Liver (tissue), 9 donors: ENCODE data around the gene CMTM7. TPM values are rescaled to one million over a fixed set of nuclear protein-coding genes. Genes with fewer than 3 reads are reported as not detected.
"Not testable (repeated sequence)": the region's sequence is repeated elsewhere in the genome, so short reads cannot be mapped to it uniquely, and the experiment has no call there.

Experiments used
- DNase-seq: peaks from one replicate; pipeline ENCODE4 v3.0.0-alpha.2; 2017; ENCODE audit warnings: low spot score
- H3K27ac ChIP-seq, 2 donors: one replicate each; pipeline ENCODE4 v1.7.0; 2013; ENCODE audit warnings: inconsistent platforms in 2 of 2, low read length in 2 of 2, control low read depth in 1 of 2, low read depth in 1 of 2, mild to moderate bottlenecking in 1 of 2
- H3K27me3 ChIP-seq, 4 donors: one replicate each; pipeline versions ENCODE4 v1.6.1 to v1.7.0; 2013; ENCODE audit warnings: low read length in 3 of 4, inconsistent platforms in 1 of 4, mild to moderate bottlenecking in 1 of 4, moderate library complexity in 1 of 4; ENCODE audit not compliant: control insufficient read depth in 4 of 4, insufficient read depth in 4 of 4
- H3K36me3 ChIP-seq, 4 donors: one replicate each; pipeline versions ENCODE4 v1.6.1 to v1.7.0; 2013; ENCODE audit warnings: low read length in 3 of 4, mild to moderate bottlenecking in 3 of 4, low read depth in 1 of 4, moderate library complexity in 1 of 4; ENCODE audit not compliant: control insufficient read depth in 4 of 4, insufficient read depth in 3 of 4
- H3K4me1 ChIP-seq, 4 donors: one replicate each; pipeline versions ENCODE4 v1.6.1 to v1.7.0; 2013; ENCODE audit warnings: low read length in 3 of 4, mild to moderate bottlenecking in 3 of 4, moderate library complexity in 1 of 4; ENCODE audit not compliant: control insufficient read depth in 4 of 4, insufficient read depth in 4 of 4
- H3K4me3 ChIP-seq, 3 donors: one replicate each; pipeline versions ENCODE4 v1.6.1 to v1.7.0; 2013; ENCODE audit warnings: low read length in 3 of 3, control low read depth in 1 of 3, low read depth in 1 of 3, mild to moderate bottlenecking in 1 of 3
- H3K9ac ChIP-seq, 2 donors: one replicate each; pipeline ENCODE4 v1.7.0; 2013; ENCODE audit warnings: low read length in 2 of 2, mild to moderate bottlenecking in 2 of 2, moderate library complexity in 2 of 2, control low read depth in 1 of 2, low read depth in 1 of 2
- H3K9me3 ChIP-seq, 4 donors: one replicate each; pipeline versions ENCODE4 v1.6.1 to v1.7.0; 2013; ENCODE audit warnings: low read length in 3 of 4; ENCODE audit not compliant: control insufficient read depth in 4 of 4
- EGR1 ChIP-seq, 2 donors: IDR thresholded peaks; 2 replicates each; pipeline ENCODE4 v1.6.1; 2016 to 2018; ENCODE audit warnings: antibody characterized with exemption in 2 of 2, low read depth in 2 of 2
- FOXA1 ChIP-seq: IDR thresholded peaks from 2 replicates; pipeline ENCODE4 v1.6.1; 2016; ENCODE audit warnings: antibody characterized with exemption
- FOXA2 ChIP-seq: IDR thresholded peaks from 2 replicates; pipeline ENCODE4 v1.6.1; 2016; ENCODE audit warnings: antibody characterized with exemption
- HNF4A ChIP-seq, 2 donors: conservative IDR thresholded peaks; 2 replicates each; pipeline ENCODE4 v1.6.1; 2016; ENCODE audit warnings: antibody characterized with exemption in 2 of 2, mild to moderate bottlenecking in 2 of 2
- HNF4G ChIP-seq: IDR thresholded peaks from 2 replicates; pipeline ENCODE4 v1.6.1; 2016; ENCODE audit warnings: antibody characterized with exemption
- JUND ChIP-seq, 2 donors: IDR thresholded peaks; 2 replicates each; pipeline ENCODE4 v1.6.1; 2016; ENCODE audit warnings: antibody characterized with exemption in 2 of 2
- RAD21 ChIP-seq, 2 donors: IDR thresholded peaks; 2 replicates each; pipeline ENCODE4 v1.6.1; 2016; ENCODE audit warnings: antibody characterized with exemption in 2 of 2, mild to moderate bottlenecking in 2 of 2
- RXRA ChIP-seq, 2 donors: IDR thresholded peaks; 2 replicates each; pipeline ENCODE4 v1.6.1; 2017 to 2018; ENCODE audit warnings: antibody characterized with exemption in 2 of 2, mild to moderate bottlenecking in 1 of 2
- TAF1 ChIP-seq: conservative IDR thresholded peaks from 2 replicates; pipeline ENCODE4 v1.6.1; 2016; ENCODE audit warnings: antibody characterized with exemption, mild to moderate bottlenecking
- YY1 ChIP-seq: IDR thresholded peaks from 2 replicates; pipeline ENCODE4 v1.6.1; 2016; ENCODE audit warnings: antibody characterized with exemption, mild to moderate bottlenecking
- WGBS: extraction: QIAGEN DNeasy Blood & Tissue Kit; methylation state at CpG from one replicate; pipeline ENCODE4 v1.1.7; 2013; 5-methylcytosine and 5-hydroxymethylcytosine counted together
- polyA plus RNA-seq, 2 donors: library from polyadenylated mRNA; stranded (reverse) in 1 of 2; unstranded in 1 of 2; fragments of 200-250 nt in 1 of 2; fragments of >200 nt in 1 of 2; fragmentation: Nextera tagmentation in 1 of 2; extraction: Ambion mirVana in 1 of 2; gene quantifications; one replicate each; pipeline versions ENCODE4 v1.2.1 to v1.2.3, GENCODE V29; 2013 to 2015
- total RNA-seq, 2 donors: library from RNA; depleted of rRNA; stranded (reverse); fragments of >200 nt; gene quantifications; one replicate each; pipeline ENCODE4 v1.2.3, GENCODE V29; 2014
- TF ChIP-seq, protein P1 (sequence below): IDR thresholded peaks from 2 replicates; pipeline ENCODE4 v1.6.1; 2016; ENCODE audit warnings: antibody characterized with exemption
- TF ChIP-seq, protein P2 (sequence below): IDR thresholded peaks from 2 replicates; pipeline ENCODE4 v1.6.1; 2016; ENCODE audit warnings: antibody characterized with exemption
- TF ChIP-seq, protein P3 (sequence below): IDR thresholded peaks from 2 replicates; pipeline ENCODE4 v1.6.1; 2016; ENCODE audit warnings: antibody characterized with exemption
- TF ChIP-seq, protein P4 (sequence below): IDR thresholded peaks from 2 replicates; pipeline ENCODE4 v1.6.1; 2016; ENCODE audit warnings: antibody characterized with exemption, mild to moderate bottlenecking
- donor health status: healthy.
- donor health status: healthy.
- donor health status: healthy.
- donor health status: healthy.
- donor health status: healthy.

CMTM7 gene
- total and polyA plus RNA-seq, 4 donors, result 3.6 to 20.3 (median 4.1) TPM

DNA sequence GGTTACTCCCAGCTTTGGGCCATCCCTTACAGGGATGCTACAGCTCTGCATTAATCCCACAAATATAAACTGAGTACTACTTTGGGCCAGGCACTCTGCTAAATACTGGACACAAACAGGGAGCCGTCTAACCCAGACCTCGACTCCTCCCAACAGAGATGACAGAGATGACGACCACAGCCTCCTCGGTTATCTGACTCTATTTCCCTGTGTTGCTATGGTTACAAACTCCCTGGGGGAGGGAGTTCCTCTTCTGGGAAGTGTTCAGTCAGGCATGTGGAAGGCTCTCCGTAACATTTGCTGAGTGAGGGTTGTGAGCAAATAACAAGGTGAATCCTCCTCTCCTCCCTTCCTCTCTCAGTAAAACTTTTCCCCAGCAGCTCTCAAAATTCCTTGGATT lies 6.7 kb upstream of the CMTM7 start:
- Histone ChIP-seq H3K4me1 (no peaks in the 10 kb centered on the region), H3K4me3 (no peak overlapping the region), H3K27me3 (no peaks in the 10 kb centered on the region), H3K27ac (no peak overlapping the region), H3K9me3 (no peaks in the 10 kb centered on the region), H3K36me3 (no peaks in the 10 kb centered on the region), H3K9ac (no peak overlapping the region)
- TF ChIP-seq, protein P1, sequence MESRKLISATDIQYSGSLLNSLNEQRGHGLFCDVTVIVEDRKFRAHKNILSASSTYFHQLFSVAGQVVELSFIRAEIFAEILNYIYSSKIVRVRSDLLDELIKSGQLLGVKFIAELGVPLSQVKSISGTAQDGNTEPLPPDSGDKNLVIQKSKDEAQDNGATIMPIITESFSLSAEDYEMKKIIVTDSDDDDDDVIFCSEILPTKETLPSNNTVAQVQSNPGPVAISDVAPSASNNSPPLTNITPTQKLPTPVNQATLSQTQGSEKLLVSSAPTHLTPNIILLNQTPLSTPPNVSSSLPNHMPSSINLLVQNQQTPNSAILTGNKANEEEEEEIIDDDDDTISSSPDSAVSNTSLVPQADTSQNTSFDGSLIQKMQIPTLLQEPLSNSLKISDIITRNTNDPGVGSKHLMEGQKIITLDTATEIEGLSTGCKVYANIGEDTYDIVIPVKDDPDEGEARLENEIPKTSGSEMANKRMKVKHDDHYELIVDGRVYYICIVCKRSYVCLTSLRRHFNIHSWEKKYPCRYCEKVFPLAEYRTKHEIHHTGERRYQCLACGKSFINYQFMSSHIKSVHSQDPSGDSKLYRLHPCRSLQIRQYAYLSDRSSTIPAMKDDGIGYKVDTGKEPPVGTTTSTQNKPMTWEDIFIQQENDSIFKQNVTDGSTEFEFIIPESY, result no peak
- TF ChIP-seq, protein P2, sequence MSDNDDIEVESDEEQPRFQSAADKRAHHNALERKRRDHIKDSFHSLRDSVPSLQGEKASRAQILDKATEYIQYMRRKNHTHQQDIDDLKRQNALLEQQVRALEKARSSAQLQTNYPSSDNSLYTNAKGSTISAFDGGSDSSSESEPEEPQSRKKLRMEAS, result no peak
- no peak for TF ChIP-seq YY1
- TF ChIP-seq HNF4A (conservative IDR thresholded peaks at IDR 0.05), result no peak
- TF ChIP-seq, protein P3, sequence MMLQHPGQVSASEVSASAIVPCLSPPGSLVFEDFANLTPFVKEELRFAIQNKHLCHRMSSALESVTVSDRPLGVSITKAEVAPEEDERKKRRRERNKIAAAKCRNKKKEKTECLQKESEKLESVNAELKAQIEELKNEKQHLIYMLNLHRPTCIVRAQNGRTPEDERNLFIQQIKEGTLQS, result no peak
- no peak for TF ChIP-seq RXRA (IDR thresholded peaks at IDR 0.05)
- no peak for TF ChIP-seq JUND (IDR thresholded peaks at IDR 0.05)
- TF ChIP-seq EGR1 (IDR thresholded peaks at IDR 0.05; ENCODE audit: low read depth in 2 of 2), result no peak
- TF ChIP-seq RAD21 (IDR thresholded peaks at IDR 0.05), result no peak
- no peak for TF ChIP-seq FOXA1
- no peak for DNase-seq
- WGBS, result 30% methylated on average over 5 of the region's 5 CpGs

DNA sequence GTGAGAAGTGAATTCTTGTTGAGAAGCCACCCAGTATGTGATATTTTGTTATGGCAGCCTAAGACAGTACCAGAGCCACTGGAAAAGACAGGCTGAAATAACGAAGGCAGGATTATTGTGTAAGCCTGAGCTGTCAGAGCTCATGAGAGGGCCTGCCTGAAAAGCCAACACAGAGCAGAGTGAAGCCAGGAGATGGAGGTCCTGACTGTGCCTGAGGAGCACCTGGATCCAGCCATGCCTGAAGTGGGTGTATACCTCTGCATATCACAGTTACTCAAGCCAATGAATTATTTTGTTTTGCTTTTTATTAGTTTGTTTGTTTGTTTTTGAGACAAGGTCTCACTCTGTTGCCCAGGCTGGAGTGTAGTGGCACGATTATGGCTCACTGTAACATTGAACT lies 4.1 kb upstream of the CMTM7 start:
- no peaks in the 10 kb centered on the region for H3K9me3 ChIP-seq
- 92% methylated on average over 2 of the region's 2 CpGs for WGBS
- H3K4me1 ChIP-seq, result peaks cover 0 to 9% (median 2%) of the 10 kb centered on the region in 4 donors
- no peak for DNase-seq
- no peaks in the 10 kb centered on the region for H3K27me3 ChIP-seq
- no peak overlapping the region for H3K4me3 ChIP-seq
- H3K36me3 ChIP-seq, result no peaks in the 10 kb centered on the region
- no peak for TF ChIP-seq FOXA1
- no peak for TF ChIP-seq JUND (IDR thresholded peaks at IDR 0.05)
- TF ChIP-seq, protein P3, result no peak
- TF ChIP-seq EGR1 (IDR thresholded peaks at IDR 0.05; ENCODE audit: low read depth in 2 of 2), result no peak
- no peak for TF ChIP-seq TAF1
- TF ChIP-seq, protein P2, result no peak
- no peak for TF ChIP-seq RAD21 (IDR thresholded peaks at IDR 0.05)
- no peak for TF ChIP-seq HNF4G
- TF ChIP-seq YY1, result no peak
- TF ChIP-seq, protein P4, sequence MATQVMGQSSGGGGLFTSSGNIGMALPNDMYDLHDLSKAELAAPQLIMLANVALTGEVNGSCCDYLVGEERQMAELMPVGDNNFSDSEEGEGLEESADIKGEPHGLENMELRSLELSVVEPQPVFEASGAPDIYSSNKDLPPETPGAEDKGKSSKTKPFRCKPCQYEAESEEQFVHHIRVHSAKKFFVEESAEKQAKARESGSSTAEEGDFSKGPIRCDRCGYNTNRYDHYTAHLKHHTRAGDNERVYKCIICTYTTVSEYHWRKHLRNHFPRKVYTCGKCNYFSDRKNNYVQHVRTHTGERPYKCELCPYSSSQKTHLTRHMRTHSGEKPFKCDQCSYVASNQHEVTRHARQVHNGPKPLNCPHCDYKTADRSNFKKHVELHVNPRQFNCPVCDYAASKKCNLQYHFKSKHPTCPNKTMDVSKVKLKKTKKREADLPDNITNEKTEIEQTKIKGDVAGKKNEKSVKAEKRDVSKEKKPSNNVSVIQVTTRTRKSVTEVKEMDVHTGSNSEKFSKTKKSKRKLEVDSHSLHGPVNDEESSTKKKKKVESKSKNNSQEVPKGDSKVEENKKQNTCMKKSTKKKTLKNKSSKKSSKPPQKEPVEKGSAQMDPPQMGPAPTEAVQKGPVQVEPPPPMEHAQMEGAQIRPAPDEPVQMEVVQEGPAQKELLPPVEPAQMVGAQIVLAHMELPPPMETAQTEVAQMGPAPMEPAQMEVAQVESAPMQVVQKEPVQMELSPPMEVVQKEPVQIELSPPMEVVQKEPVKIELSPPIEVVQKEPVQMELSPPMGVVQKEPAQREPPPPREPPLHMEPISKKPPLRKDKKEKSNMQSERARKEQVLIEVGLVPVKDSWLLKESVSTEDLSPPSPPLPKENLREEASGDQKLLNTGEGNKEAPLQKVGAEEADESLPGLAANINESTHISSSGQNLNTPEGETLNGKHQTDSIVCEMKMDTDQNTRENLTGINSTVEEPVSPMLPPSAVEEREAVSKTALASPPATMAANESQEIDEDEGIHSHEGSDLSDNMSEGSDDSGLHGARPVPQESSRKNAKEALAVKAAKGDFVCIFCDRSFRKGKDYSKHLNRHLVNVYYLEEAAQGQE, result no peak
- no peak for TF ChIP-seq FOXA2
- H3K27ac ChIP-seq, result no peak overlapping the region
- no peak overlapping the region for H3K9ac ChIP-seq

DNA sequence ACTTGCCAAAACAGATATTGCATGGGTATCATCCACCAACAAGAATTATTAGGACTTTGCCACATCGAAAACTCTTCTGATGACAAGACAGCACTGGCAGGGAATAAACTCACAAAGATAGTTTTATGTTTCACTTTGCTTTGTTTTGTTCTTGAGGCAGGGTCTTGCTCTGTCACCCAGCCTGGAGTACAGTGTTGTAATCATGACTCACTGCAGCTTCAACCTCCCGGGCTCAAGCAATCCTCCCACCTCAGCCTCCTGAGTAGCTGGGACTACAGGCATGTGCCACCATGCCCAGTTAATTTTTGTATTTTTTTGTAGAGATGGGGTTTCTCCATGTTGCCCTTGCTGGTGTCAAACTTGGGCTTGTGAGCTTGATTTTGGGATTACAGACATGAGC lies 2.1 kb upstream of the CMTM7 start:
- 96% methylated on average over 2 of the region's 2 CpGs for WGBS
- DNase-seq, H3K36me3 ChIP-seq, H3K27me3 ChIP-seq, H3K27ac ChIP-seq, H3K9ac ChIP-seq, H3K9me3 ChIP-seq, H3K4me3 ChIP-seq, H3K4me1 ChIP-seq: not testable (repeated sequence)
